Pancreas (tissue), 10 donors: ENCODE measurements around the gene POMP. TPM values are rescaled to one million over a fixed set of nuclear protein-coding genes. Genes with fewer than 3 reads are reported as not detected.
A peak's percentile ranks its signal among the peaks of the same experiment; 100 is the strongest.

ENCODE experiments used
- ATAC-seq, 4 donors: fragments of 200-7000 bp; cut with Tn5 transposase; one replicate each; pipeline versions ENCODE4 v1.8.0 to v1.9.1; 2020; ENCODE audit warnings: mild to moderate bottlenecking in 4 of 4, moderate library complexity in 4 of 4
- DNase-seq, 6 donors: peaks; one replicate each; pipeline ENCODE4 v3.0.0-alpha.2; 2020
- FAIRE-seq: peaks from 2 replicates; lab custom pipeline; 2012; peaks lifted over from hg19 to GRCh38; lab: Jason Lieb, UNC
- H3K27ac ChIP-seq, 4 donors: fragments of 200-600 bp; sonication (generic); 1 replicate in 3 of 4; 2 replicates in 1 of 4; pipeline versions ENCODE4 v1.5.0 to v1.8.0; 2020
- H3K27me3 ChIP-seq, 4 donors: fragments of 200-600 bp; one replicate each; pipeline ENCODE4 v1.8.0; 2021
- H3K36me3 ChIP-seq, 3 donors: fragments of 200-600 bp; sonication (generic) in 1 of 3; one replicate each; pipeline versions ENCODE4 v1.5.0 to v1.8.0; 2020 to 2021
- H3K4me1 ChIP-seq, 3 donors: fragments of 200-600 bp; one replicate each; pipeline ENCODE4 v1.8.0; 2021
- H3K4me3 ChIP-seq, 4 donors: fragments of 200-600 bp; sonication (generic) in 2 of 4; one replicate each; pipeline versions ENCODE4 v1.5.0 to v1.8.0; 2020 to 2021
- H3K9me3 ChIP-seq, 4 donors: fragments of 200-600 bp; one replicate each; pipeline ENCODE4 v1.8.0; 2021
- CTCF ChIP-seq, 4 donors: fragments of 200-600 bp; sonication (generic) in 3 of 4; IDR thresholded peaks; one replicate each; pipeline versions ENCODE4 v1.5.0 to v1.8.0; 2021; ENCODE audit warnings: antibody characterized with exemption in 4 of 4
- WGBS, 2 donors: extraction: QIAGEN DNeasy Blood & Tissue Kit; methylation state at CpG; one replicate each; pipeline ENCODE4 v1.1.7; 2013; 5-methylcytosine and 5-hydroxymethylcytosine counted together
- intact Hi-C, 3 donors: fragments of 100-400 bp; cut with DNase I; formaldehyde crosslinking; loops; one replicate each; pipeline versions ENCODE4 v1.11.1 to v1.14.2; 2022
- polyA plus RNA-seq, 2 donors: library from polyadenylated mRNA; stranded (reverse); fragments of 200-250 nt; gene quantifications; one replicate each; pipeline ENCODE4 v1.2.3, GENCODE V29; 2013
- total RNA-seq, 6 donors: library from RNA; stranded (reverse); fragmentation: NEBNext Ultra II Directional in 4 of 6; extraction: Animal tissue kit (Norgen Biotek cat#: 25700) in 4 of 6; gene quantifications; one replicate each; pipeline versions ENCODE4 v1.2.1 to v1.2.4, GENCODE V29; 2021 to 2023
- donor health status: healthy with polysubstance abuse.
- donor health status: DM: no; HTN: no; CAD: no; lungs with moderate emphysema.
- donor health status: DM: no; HTN: no; CAD: no.
- donor health status: control.
- donor health status: control.
- donor health status: Bipolar disorder and iron deficiency.
- donor health status: DM: yes; HTN: yes; CAD: no.
- donor health status: DM: no; HTN: no; CAD: no.
- donor health status: DM: no; HTN: no; CAD: no.
- donor health status: DM: yes; HTN: yes; CAD: no.

Gene POMP
- total and polyA plus RNA-seq, 8 donors = 13.9 to 39.5 (median 21.9) TPM

GRCh38 chr13:28611654-28612131, 47.2 kb upstream of the POMP start:
- no peaks in the 10 kb centered on the region for H3K9me3 ChIP-seq
- TF ChIP-seq CTCF (IDR thresholded peaks at IDR 0.05) = no peak
- H3K27me3 ChIP-seq = no peaks in the 10 kb centered on the region
- no peaks in the 10 kb centered on the region for H3K4me1 ChIP-seq
- H3K36me3 ChIP-seq = no peaks in the 10 kb centered on the region
- no peak overlapping the region for H3K27ac ChIP-seq
- H3K4me3 ChIP-seq = no peak overlapping the region
- intact Hi-C loops = no loop called here
- no peak for DNase-seq
- WGBS, 2 donors = 62 to 64% methylated on average over 7 of the region's 7 CpGs
- peak in 2 of 4 donors; percentile 22 to 63 for ATAC-seq
- no peak for FAIRE-seq

DNA sequence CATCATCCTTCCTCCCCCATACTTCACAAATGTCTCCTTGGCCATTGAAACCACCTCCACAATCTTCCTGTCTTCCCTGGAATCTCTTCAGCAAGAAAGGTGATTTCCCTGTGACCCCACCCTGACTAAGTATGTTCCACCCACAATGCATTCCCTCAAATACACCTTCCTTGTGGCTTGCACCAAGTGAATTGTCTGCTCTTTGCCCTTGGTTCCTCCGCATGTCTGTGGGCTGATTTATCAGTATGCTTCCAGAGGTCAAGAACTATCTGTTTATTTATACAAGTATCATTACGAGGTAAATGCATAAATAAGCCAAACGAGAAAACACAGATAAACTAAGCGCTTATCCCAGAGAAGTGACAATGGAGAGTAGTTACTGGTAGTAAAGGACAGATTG, 45.4 kb upstream of the POMP start:
- no peak for ATAC-seq
- Histone ChIP-seq H3K9me3 (no peaks in the 10 kb centered on the region), H3K36me3 (no peaks in the 10 kb centered on the region), H3K27me3 (no peaks in the 10 kb centered on the region), H3K4me1 (no peaks in the 10 kb centered on the region), H3K4me3 (no peak overlapping the region), H3K27ac (no peak overlapping the region)
- intact Hi-C loops = no loop called here
- 33 to 46% methylated on average over 4 of the region's 4 CpGs for WGBS, 2 donors
- no peak for TF ChIP-seq CTCF (IDR thresholded peaks at IDR 0.05)
- no peak for DNase-seq
- no peak for FAIRE-seq

- Histone ChIP-seq H3K9me3 (no peaks in the 10 kb centered on the region), H3K4me3 (no peak overlapping the region), H3K27me3 (no peaks in the 10 kb centered on the region), H3K4me1 (no peaks in the 10 kb centered on the region), H3K27ac (no peak overlapping the region), H3K36me3 (no peaks in the 10 kb centered on the region)
- FAIRE-seq (no peak), DNase-seq (no peak), ATAC-seq (no peak)
- 76 to 89% methylated on average over 2 of the region's 2 CpGs for WGBS, 2 donors
- no peak for TF ChIP-seq CTCF (IDR thresholded peaks at IDR 0.05)
- intact Hi-C loops = no loop called here
Measured at GRCh38 chr13:28615916-28616446, 42.9 kb upstream of the POMP start.

- ATAC-seq (no peak), DNase-seq (no peak), FAIRE-seq (no peak)
- Histone ChIP-seq H3K36me3 (no peaks in the 10 kb centered on the region), H3K27me3 (no peaks in the 10 kb centered on the region), H3K27ac (no peak overlapping the region), H3K4me1 (no peaks in the 10 kb centered on the region), H3K9me3 (no peaks in the 10 kb centered on the region), H3K4me3 (no peak overlapping the region)
- no peak for TF ChIP-seq CTCF (IDR thresholded peaks at IDR 0.05)
- intact Hi-C loops = no loop called here
- 62 to 71% methylated on average over 31 of the region's 31 CpGs for WGBS, 2 donors
Measured at GRCh38 chr13:28618230-28618994, 40.5 kb upstream of the POMP start.
